T follicular helper cell (primary cell): ENCODE measurements around the gene MBOAT1.
A peak's percentile ranks its signal among the peaks of the same experiment; 100 is the strongest.

Experiments used
- DNase-seq: peaks from one replicate; pipeline ENCODE4 v3.0.0-alpha.2; 2020; ENCODE audit warnings: low read depth

The MBOAT1 gene

DNA sequence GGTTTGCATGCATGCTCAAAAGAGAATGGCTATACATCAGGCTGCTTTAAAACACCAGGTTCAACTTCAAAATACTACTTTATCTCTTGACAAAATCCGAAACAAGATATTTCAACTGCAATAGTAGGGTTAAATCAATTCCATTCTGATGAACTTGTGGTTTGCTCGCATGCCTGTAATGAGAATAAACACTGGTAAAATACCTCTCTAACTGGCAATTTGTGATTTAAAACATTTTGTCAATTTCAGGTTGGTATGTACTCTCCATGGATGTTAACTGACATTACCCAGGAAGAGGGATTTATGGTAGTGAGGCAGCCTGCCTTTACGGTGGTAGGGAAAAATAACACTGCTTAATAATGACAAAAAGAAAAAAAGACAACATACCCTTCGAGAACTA lies 74.4 kb downstream of the MBOAT1 start:
- no peak for DNase-seq

GRCh38 chr6:20137240-20137639 lies 75.0 kb downstream of the MBOAT1 start:
- no peak for DNase-seq

DNA sequence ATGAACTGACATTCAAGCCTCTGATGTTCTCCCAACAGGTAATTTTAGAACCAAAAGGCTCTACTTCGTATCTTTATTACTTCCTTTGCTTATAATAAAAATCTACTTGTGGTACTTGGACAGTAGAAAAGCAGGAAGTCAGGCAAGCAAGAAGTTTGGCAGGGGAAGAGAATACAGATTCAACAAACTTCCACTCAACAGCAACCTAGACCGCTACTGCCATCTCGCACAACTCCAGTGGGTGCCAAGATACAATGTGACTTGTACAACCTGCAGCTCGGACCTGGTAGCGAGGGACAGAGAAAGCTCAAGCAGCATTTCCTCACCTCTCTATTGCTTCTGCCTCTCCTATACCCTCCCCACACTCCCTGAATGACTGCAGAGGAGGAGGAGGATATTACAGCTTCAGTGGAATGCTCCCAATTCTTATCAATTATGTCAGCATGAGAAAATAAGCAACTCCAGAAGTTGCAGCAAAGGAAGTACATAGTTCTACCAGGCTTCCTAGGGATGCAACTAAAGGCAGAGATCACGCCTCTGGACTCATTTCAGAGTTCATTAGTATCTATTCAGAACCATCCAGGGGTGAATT lies 76.5 kb downstream of the MBOAT1 start:
- no peak for DNase-seq

DNA sequence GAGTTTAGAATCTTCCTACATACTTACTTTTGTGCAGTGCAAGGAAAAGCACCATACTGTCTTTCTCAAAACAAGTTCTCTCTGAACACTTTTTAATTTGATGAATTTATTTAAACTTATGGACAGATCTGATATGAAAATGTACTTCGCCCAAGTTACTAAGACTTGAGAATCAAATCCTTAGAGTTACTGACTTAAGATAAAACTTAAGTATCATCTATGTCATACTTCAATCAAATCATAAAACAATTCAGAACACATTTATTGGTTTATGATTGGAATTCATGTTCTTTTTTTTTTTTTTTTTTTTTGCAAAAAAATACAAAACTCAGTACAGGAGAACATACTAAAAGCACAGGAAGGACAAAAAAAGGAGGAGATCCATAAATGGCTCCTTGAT lies 77.7 kb downstream of the MBOAT1 start:
- no peak for DNase-seq

- no peak for DNase-seq
These were observed 82.8 kb downstream of the MBOAT1 start for GRCh38 chr6:20129290-20130088.

GRCh38 chr6:20128018-20128417 lies 84.3 kb downstream of the MBOAT1 start:
- no peak for DNase-seq

DNA sequence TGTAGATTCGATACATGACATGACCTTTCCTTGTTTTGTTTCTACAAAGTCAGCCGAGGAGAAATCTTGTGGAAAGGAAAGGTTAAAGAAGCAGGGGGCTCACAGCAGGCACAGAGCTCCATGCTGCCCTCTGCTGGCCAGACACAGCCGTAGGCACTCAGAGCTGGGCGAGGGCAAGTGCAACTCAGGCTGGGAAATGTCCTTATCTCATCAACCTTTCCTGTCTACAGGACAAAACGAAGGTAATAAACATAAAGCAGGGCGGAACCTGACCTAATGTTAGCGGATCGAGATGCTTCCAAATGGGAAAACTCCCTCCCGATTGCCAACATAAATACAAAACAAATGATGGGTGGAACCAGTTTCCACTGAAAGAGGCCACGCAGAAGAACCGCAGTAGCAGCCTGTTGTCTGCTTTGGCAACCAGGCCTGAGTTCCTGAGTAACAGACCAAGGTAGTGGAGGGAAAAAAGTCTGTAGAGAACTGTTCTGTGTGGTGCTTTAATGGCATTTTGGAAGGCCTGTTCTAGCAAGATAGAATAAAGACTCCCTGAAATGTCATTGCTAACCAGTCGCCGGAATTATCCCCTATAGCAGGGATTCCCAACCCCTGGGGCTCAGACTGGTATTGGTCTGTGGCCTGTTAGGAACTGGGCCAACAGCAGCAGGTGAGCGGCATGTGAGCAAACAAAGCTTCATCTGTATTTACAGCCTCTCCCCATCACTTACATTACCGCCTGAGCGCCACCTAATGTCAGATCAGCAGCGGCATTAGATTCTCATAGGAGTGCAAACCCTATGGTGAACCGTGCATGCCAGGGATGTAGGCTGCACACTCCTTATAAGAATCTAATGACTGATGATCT lies 85.2 kb downstream of the MBOAT1 start:
- peak; percentile 40 for DNase-seq

DNA sequence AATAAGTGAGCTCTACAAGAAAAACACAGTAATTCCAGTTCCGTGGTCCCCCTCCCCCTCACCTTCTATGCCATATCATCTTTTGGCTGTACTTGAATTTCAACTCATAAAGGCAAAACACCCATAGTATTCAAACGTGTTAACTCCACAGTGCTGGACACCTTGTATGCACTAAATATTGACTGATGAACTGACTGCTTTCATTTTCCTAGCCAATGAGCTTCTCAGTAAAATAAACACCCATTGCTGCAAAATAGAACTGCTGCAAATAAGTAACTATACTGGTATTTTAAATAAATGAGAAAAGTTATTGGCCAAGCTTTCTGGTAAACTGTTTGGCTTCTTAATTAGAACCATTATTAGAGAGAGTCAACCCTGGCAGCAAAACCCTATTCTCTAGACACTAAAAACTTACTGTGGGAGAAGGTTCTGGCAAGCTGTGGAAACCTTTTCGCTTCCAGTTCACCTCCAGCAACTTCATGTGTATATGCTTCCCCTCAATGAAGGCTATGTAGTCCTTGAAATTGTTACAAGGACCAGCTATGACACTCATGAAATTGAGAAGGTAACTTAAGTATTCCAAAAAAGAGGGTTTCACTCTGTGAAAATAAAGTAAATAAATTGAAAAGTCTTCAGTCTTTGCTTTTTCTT lies 86.0 kb downstream of the MBOAT1 start:
- DNase-seq, result no peak

DNA sequence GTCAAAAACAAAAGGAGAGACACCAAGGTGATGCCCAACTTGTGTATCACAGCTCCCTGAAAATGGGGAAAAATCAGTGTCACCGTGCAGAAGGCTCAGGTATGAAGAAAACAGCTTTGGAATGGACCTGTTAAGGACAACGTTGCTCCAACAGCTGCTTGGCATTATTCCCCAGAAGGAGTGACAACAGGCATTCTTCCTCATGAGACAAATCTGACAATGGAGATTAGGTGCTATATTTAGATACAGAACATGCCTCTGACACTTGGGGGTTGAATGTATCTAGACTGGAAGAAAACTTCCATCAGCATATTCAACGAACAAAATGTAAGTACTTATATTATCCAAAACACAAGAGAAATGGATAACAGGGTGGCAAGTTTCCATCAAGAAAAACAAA lies 87.7 kb downstream of the MBOAT1 start:
- DNase-seq, result no peak

GRCh38 chr6:20119485-20119884 lies 92.8 kb downstream of the MBOAT1 start:
- DNase-seq, result no peak

GRCh38 chr6:20118892-20119291 lies 93.4 kb downstream of the MBOAT1 start:
- DNase-seq, result no peak

DNA sequence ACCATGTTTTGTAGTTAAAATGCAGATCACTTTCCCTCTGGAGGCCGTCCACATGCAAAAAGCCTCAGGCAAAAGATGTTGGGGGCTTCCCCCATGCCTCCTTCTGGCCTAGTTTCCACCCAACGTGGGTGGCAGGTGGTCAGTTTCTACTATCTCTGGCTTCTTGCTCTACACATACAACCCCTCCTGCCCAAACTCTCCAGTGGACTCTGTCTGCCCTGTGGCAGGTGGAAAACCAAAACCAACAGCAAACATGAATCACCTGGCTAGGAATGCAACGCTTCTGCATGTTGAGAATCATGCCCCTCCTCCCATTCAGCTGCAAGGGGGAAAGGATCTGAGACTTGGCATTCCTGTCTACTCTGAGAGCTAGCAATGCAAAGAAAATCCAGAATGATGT lies 94.8 kb downstream of the MBOAT1 start:
- no peak for DNase-seq

DNA sequence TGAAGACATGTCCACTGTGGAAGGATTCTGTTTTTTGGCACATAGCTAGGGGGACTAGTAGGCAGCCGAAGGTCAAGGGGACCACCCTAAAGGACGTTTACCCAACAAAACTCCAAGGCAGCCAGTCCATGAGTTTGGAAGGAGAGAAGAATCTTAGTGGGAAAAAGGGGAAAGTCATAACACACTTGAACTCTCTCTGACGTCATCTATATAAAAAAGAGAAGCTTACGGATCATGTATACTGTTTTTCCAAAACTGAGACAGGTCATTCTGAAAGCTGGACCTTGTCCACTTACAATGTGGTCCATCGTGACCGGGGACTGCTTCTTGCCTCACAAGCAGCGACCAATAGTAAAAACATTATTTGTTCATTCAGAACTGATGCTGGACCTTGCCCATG lies 95.5 kb downstream of the MBOAT1 start:
- no peak for DNase-seq

GRCh38 chr6:20115246-20115980 lies 96.9 kb downstream of the MBOAT1 start:
- no peak for DNase-seq

DNA sequence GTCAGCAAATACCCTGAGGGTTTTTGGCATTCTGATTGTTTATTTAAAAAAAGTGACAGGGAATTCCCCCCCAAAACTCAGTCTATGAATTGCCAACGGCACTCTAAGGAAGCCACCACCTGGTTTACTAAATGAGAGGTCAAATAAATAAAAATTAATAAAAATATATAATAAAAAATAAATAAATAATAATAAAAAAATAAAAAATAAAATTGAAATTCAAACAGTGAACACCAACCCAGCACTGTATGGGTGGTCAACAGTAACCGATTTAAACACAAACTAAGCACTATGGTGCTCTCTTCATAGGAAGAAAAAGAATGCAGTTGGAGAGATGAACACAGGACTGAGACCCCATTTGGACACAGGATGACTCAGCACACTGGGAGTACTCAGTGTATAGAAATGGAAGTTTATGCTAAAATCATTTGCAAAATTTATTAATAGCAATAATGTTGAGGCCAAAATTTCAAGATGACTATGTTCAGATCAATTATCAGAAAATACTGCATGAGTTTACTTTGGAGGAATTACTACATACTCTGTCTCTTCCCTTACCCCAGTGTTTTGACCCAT lies 98.5 kb downstream of the MBOAT1 start:
- no peak for DNase-seq

DNA sequence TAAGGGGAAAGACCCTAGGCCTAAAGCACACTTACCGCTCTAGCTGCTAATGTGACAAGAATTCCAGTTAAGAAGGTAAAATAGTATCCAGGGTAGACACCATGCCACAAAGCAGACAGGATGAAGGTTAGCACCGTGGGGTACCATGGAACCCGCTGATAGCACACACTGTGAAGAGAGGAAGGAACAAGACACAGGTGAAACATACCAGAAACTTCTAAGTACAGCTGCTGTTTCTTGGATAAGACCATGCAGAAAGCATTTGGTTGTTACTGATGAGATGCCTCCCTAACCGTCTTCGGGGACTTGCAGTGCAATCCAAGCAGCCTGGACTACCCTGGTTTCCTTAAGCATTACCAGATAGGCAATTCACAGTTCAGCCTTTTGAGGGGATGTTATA lies 99.4 kb downstream of the MBOAT1 start:
- DNase-seq, result no peak

- DNase-seq, result no peak
These were observed 100.0 kb downstream of the MBOAT1 start for GRCh38 chr6:20112241-20112640.

GRCh38 chr6:20110478-20110877 lies 101.8 kb downstream of the MBOAT1 start:
- no peak for DNase-seq

GRCh38 chr6:20109526-20109925 lies 102.7 kb downstream of the MBOAT1 start:
- no peak for DNase-seq

DNA sequence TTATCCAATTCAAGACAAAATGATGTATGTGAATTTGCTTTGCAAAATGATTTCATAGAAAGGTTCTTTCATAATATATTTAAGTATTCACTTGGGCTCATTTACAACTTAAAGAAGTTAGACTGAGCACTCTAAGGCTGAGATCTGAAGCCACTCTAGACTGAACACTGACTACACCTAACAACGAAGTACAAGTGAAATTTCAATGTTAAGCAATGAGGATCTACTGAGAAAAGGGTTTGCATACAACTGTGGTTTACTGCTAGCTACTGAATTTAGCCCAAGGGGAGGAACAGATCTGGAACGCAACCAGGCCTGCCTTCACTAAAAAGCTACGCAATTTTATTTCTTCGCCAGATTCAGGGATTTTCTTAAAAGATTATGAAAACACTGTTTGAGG lies 106.4 kb downstream of the MBOAT1 start:
- DNase-seq, result no peak

DNA sequence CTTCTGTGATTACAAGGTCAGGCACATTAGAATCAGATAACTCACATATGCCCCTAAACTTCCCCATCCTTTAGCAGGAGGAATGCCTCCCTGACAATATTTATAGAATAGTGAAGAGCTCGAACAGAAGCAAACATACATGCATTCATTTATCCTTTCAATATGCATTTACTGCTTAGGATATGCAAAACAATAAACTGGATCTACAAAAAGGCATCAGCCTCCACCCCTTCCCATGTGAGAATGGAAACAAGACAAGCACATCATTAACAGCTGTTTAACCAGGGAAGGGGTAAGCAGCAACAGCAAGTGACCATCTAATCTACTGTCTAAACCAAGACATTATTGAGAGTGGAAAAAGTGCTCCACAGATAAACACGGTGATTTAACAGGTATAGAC lies 107.6 kb downstream of the MBOAT1 start:
- no peak for DNase-seq
